NCI-H345 (cell line): ENCODE results near the gene ARPP21.

Source experiments
- DNase-seq: peaks from one replicate; lab custom pipeline; 2025; lab: John Stamatoyannopoulos, UW

The ARPP21 gene

GRCh38 chr3:35737527-35737926 lies 98.2 kb downstream of the ARPP21 start:
- no peak for DNase-seq

- DNase-seq, result no peak
These were observed 98.8 kb downstream of the ARPP21 start for GRCh38 chr3:35737934-35738706.

- DNase-seq, result no peak
These were observed 100.0 kb downstream of the ARPP21 start for GRCh38 chr3:35739181-35739809.

GRCh38 chr3:35739964-35740527 lies 100.7 kb downstream of the ARPP21 start:
- no peak for DNase-seq

GRCh38 chr3:35743218-35743617 lies 103.9 kb downstream of the ARPP21 start:
- DNase-seq, result no peak

- no peak for DNase-seq
These were observed 105.1 kb downstream of the ARPP21 start for GRCh38 chr3:35744419-35744818.

- no peak for DNase-seq
These were observed 106.0 kb downstream of the ARPP21 start for GRCh38 chr3:35745351-35745750.

GRCh38 chr3:35745802-35746484 lies 106.6 kb downstream of the ARPP21 start:
- DNase-seq, result no peak

- no peak for DNase-seq
These were observed 107.2 kb downstream of the ARPP21 start for GRCh38 chr3:35746492-35746891.

- no peak for DNase-seq
These were observed 108.8 kb downstream of the ARPP21 start for GRCh38 chr3:35748144-35748543.

GRCh38 chr3:35751207-35751606 lies 111.9 kb downstream of the ARPP21 start:
- DNase-seq, result no peak

GRCh38 chr3:35757991-35758757 lies 118.8 kb downstream of the ARPP21 start:
- DNase-seq, result no peak

GRCh38 chr3:35760146-35760545 lies 120.8 kb downstream of the ARPP21 start:
- DNase-seq, result no peak

- no peak for DNase-seq
These were observed 122.0 kb downstream of the ARPP21 start for GRCh38 chr3:35761311-35761710.

GRCh38 chr3:35772381-35773015 lies 133.2 kb downstream of the ARPP21 start:
- DNase-seq, result no peak

- DNase-seq, result no peak
These were observed 134.1 kb downstream of the ARPP21 start for GRCh38 chr3:35773417-35773816.

- DNase-seq, result no peak
These were observed 137.0 kb downstream of the ARPP21 start for GRCh38 chr3:35776346-35776745.

GRCh38 chr3:35777065-35777464 lies 137.7 kb downstream of the ARPP21 start:
- no peak for DNase-seq

GRCh38 chr3:35777563-35778554 lies 138.5 kb downstream of the ARPP21 start:
- DNase-seq, result no peak

- no peak for DNase-seq
These were observed 140.3 kb downstream of the ARPP21 start for GRCh38 chr3:35779611-35780010.
